ENCODE data around the gene CUL7.
"Not testable (repeated sequence)": the region's sequence is repeated elsewhere in the genome, so short reads cannot be mapped to it uniquely, and the experiment has no call there.

The CUL7 gene
- 8.8 to 33.0 (median 18.9) reads per million in 18 experiments for total RNA-seq

DNA sequence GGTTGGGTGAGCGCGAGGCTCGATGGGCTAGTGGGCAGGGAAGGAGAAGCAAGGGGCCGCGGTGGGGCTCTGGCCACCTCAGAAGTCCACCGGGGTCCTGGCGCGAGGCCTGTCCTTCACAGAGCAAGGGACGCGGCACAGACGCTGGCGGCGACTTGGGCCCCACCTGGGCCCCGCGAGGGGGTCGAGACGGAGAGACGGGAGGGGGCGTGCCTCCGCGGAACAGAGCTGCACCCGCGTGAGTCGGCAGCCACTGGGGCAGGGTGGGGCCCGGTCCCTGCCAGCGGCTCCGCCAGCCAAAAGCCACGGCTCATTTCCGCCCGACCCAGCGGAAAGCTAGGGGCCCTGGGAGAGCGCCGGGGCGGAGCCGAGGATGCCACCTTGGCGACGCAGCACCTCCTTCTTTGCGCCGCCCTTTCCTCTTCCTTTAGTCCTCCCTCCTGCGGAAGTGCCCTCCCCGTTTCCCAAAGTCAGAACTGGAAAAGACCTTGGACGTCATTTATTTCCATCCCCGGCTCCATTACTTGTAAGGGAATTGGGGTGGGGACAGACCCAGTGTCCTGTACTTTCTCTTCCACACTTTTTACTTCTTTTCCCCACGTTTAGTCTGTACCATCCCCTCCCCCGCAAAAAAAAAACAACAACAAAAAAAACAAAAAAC, at the start of gene CUL7:
CUL7 (minus strand) TSS at position 307 of the 661 bp plus-strand sequence. CDS start 1,063 bp downstream, outside the sequence.
- DNase-seq, result peak; percentile 91 to 93

GRCh38 chr6:43101497-43101896, 47.8 kb upstream of the CUL7 start:
- DNase-seq, result no peak

DNA sequence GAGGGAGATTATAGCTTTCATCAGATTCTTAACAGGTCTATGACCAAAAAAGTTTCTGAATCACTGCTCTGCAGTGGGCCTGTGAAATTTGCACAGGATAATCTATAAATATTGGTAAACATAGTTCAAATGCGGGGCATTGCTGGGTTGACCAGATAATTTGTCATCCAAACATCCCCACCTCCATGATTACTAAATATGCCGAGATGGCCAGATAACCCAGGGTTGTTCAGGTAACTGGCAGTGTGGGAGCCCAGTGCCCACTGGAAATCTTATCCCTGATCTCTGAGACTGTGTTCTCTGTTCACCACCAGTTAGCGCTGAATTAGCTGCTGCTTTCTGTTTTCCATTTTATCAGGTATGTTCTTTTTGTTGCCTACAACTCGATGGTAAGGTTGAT, 43.9 kb upstream of the CUL7 start:
- DNase-seq, result no peak

- no peak for DNase-seq
These were observed 43.4 kb upstream of the CUL7 start for GRCh38 chr6:43097098-43097489.

DNA sequence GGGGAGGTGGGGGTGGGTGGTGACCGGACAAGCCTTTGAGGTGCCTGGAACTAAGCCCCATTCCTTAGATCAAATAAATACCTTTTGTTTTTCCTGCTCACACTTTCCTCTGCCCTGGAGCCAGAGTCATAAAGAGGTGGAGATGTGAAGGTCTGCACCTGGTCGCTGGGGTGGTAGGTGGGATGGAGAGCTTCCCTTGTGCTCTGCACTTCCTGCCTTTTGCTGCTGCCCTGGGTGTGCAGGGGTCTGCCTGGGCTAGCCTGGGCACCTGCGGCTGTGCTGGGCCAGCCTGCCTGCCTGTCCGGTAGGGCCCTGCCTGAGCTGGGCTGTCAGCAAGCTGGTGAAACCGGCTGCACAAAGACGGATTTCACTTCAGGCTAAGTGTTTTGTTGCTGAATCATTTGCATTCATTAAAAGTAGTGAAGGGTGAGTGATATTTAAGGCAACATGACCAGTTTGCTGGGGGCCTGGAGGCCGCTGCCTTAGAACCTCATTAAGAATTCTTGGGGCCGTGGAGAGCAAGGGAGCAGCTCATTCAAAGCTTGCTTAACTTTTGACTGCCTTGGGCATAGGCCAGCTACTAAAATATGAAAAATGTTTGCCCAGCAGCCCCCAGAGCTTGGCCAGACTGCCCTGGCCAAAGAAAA, 42.9 kb upstream of the CUL7 start:
- DNase-seq, result no peak

DNA sequence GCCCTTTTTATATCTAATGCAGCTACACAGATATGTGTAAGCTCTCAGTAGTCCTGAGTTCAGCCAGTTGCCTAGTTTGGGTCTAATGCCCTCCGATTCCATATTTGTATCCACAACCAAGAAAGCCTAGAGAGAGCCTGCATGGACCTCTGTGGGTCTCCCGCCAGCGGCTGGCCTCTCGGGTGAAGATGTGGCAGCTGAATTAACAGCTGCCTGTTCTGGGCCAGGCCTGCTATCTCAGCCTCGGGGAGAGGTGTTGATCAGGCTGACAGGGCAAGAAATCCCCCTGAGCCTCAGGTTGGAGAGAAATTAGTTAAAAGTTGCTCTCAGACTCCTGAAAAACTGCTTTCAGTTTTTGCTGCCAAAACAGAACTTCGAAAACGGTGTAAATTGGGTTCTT, 42.3 kb upstream of the CUL7 start:
- no peak for DNase-seq

DNA sequence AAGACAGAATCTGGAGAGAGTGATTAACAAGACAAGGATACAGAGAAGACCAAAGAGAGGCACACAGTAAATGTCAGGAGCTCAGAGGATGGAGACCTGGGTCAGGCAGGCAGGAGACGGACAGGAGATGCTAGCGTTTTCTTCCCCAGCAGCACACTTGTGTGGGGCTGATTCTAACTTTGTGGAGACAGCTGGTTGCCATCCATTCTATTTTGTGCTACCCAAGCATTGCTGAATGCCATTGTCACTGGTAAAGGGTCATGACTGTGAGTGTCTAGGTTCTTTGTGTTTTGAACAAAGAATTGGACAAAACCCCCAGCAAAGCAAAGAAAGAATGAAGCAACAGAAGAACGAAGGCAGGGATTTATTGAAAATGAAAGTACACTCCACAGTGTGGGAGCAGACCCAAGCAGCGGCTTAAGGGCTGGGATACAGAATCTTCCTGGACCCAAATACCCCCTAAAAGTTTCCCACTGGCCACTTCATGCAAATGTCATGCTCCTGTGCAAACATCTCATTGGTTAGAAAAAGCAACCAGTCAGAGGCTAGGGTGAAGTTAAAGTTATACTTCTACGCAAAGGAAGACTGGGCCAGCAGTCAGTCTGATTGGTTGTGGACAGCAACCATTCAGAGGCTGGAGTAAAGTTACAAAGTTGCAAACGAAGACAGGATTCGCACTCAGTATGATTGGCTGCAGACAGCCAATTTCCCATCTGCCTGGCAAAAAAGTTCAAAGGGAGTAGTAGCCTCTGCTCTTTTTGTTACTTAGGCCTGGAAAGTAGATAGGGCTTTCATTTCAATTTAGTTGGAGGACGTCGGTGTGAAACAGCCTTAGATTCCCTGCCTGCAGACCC, 40.0 kb upstream of the CUL7 start:
- no peak for DNase-seq

GRCh38 chr6:43092635-43093034, 39.0 kb upstream of the CUL7 start:
- DNase-seq, result no peak

- no peak for DNase-seq
These were observed 37.9 kb upstream of the CUL7 start for GRCh38 chr6:43091436-43091991.

GRCh38 chr6:43091020-43091419, 37.4 kb upstream of the CUL7 start:
- no peak for DNase-seq

- DNase-seq, result no peak
These were observed 36.9 kb upstream of the CUL7 start for GRCh38 chr6:43090559-43090956.

DNA sequence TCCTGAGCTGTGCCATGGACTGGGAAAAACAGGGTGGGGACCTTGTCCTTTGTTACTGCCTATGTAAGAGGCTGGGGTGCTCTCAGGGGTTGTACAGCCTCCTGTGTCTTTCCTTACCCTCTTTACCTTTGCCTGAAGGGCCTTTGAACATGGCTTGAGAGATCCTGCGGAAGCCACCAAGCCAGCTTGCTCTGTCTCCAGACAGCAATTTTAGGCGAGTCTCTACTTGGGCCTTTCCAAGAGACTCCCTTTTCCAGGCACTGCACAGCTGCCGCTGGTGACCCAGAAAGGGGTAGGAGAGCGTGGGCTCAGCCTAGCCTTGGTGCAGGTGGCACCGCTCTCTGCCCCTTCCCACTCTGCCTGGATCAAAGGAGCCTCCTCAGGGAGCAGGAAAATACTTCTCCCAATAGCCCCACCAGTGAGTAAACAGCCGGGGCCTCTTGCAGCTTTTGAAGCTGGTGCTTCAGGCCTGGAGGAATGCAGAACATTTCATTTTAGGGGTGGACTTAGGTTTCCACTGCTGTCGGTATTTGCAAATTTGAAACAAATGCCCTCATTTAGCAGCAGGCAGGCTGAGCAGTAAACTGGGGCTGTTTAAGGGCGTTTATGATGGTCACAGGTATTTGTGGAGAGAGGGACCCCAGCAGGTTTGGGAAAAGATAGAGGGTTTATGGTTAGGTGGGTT, 36.4 kb upstream of the CUL7 start:
- no peak for DNase-seq

GRCh38 chr6:43089467-43089866, 35.8 kb upstream of the CUL7 start:
- no peak for DNase-seq

- no peak for DNase-seq
These were observed 35.0 kb upstream of the CUL7 start for GRCh38 chr6:43088654-43089056.

DNA sequence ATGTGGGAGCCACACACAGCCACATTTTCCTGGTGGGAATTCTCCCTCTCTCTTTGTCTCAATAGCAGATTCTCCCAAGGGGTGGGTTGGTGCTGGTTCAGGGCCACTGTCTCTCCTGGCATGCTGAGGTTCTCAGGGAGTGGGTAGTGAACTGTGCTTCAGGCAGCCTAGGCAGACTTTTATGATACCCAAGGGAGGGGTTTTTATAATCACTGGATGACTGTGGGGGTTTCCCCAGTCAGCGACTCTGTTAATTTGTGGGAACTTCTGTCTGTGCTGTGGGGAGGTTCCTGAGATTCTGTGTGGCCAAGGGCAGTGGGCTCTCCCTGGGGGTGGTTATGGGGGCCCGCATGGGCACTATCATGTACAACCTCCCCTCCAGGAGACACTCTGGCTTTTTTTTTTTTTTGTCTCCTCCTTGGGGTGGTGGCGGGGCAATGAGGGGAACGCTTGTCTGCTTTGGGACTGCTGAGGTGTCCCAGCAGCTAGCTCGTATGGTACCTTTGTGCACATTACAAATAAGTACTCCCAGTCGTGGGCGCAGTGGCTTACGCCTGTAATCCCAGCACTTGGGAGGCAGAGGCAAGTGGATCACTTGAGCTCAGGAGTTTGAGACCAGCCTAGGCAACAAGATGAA, 32.5 kb upstream of the CUL7 start:
- no peak for DNase-seq

- no peak for DNase-seq
These were observed 29.4 kb upstream of the CUL7 start for GRCh38 chr6:43082806-43083655.

DNA sequence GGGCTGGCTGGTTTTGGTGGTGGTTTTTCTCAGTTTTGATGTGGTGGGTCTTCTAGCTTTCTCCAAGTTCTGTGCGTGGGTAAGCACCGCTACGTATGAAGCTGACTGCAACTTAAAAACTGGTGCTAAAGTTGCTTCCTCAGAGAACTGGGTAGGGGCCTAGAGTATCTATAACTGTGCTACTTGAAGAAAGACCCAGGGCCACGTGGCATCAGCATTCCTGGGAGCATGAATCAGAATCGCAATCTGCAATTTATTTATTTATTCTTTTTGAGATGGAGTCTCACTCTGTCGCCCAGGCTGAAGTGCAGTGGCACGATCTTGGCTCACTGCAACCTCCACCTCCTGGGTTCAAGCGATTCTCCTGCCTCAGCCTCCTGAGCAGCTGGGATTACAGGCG, 28.3 kb upstream of the CUL7 start:
- DNase-seq, result not testable (repeated sequence)

DNA sequence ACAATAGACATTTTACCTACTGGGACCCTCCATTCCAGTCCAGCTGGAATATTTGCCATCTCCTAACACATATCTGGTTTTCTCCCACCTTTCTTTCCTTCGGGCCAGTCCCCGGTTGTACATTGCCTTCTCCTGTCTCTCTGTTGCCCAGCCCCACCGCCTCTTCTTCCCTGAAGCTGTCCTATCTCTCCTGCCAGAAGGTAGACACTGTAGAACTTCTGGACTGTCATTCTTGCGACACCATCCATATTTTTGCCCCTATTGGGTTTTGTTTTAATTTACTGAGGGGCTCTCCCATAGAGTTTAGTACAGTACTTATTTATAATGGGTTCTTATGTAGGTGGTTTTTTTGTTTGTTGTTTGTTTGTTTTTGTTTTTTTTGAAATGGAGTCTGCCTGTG, 27.4 kb upstream of the CUL7 start:
- no peak for DNase-seq

DNA sequence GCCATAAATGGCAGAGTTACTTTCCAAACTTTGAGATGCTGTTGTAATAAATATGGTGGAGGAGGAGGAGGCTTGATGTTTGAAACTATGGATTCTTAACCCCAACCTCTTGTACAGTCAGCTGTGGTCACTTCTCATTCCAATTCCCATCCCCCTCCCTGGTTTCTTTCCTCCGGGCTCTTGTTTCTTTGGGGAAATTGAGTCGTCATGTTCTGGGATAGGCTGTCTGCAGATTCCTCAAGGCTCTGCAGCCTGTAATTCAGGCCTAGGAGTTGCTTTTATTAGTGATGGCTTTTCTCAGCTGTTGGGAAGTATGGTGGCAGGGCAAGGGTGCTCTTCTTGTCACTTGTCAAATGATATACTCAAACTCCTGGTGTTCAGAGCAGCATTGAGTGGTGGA, 25.0 kb upstream of the CUL7 start:
- DNase-seq, result no peak

DNA sequence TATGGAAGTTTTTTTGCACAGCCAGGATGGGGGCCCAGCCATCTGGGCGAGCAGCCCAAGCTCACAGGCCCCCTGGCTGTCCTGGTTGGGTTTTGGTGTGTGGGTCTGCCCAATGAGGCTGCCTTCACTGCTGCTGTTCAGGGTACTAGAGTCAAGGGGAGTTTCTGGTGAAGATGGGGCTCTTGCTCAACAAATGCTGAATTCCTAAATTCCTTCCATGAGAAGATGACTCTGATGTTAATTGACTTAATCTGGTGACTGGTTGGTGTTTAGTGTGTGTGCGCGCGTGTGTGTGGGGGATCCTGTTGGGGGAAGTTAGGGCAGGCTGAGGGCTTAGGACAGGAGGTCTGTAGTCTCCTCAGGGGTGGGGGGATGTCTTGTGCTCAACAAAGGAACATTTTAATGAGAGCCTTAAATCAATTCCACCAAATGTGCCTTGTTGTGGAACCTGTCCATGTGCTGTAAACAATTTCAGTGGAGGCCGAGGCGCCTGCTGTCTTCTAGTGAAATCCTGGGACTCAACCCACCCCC, 24.4 kb upstream of the CUL7 start:
- no peak for DNase-seq

DNA sequence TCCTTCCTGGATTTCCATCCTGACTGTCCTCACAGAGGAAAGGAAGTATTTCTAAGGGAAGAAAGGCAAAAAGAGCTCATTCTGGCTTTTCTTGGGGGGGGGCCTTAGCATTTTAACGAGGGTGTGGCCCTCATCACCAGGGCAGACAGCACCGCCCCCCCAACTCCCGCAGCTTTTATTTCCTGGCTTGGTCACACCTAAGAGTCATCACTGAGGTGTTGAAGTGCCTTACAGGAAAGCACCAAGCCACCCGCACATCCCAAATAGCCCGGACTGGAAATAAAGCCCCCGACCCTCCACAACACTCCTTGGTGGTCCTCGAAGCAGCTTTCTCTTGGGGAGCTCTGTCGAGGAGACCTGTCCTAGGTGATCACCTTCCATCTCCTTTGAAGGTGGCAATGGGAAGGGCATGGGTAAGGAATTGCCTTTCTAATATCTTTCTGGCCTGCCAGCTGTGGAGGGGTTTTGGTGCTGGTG, 23.7 kb upstream of the CUL7 start:
- no peak for DNase-seq

Measured in inflammatory macrophage (primary cell).